Kidney epithelial cell (primary cell): ENCODE data around the gene MYLK. TPM values are rescaled to one million over a fixed set of nuclear protein-coding genes. Genes with fewer than 3 reads are reported as not detected.
"Not testable (repeated sequence)": the region's sequence is repeated elsewhere in the genome, so short reads cannot be mapped to it uniquely, and the experiment has no call there.

ENCODE experiments used
- DNase-seq: peaks from one replicate; pipeline ENCODE4 v3.0.0-alpha.2; 2010; ENCODE audit warnings: low read depth
- H3K27me3 ChIP-seq: 2 replicates; pipeline ENCODE4 v1.6.0; 2011; ENCODE audit warnings: low read length; ENCODE audit not compliant: control insufficient read depth, insufficient read depth
- H3K36me3 ChIP-seq: 2 replicates; pipeline ENCODE4 v1.5.1; 2011; ENCODE audit warnings: low read length; ENCODE audit not compliant: control insufficient read depth, insufficient read depth
- H3K4me3 ChIP-seq: 2 replicates; pipeline ENCODE4 v1.5.1; 2011; ENCODE audit warnings: low read depth, mild to moderate bottlenecking, control low read depth, low read length
- CTCF ChIP-seq: IDR thresholded peaks from 2 replicates; pipeline ENCODE4 v1.5.1; 2011; ENCODE audit warnings: mild to moderate bottlenecking, moderate library complexity, low read length, control low read depth, inconsistent platforms; ENCODE audit not compliant: insufficient read depth, poor library complexity, severe bottlenecking
- total RNA-seq: library from RNA; depleted of rRNA; stranded (reverse); fragments of >200 nt; gene quantifications from 2 replicates; pipeline ENCODE4 v1.2.3, GENCODE V29; 2015

The MYLK gene
- total RNA-seq, 1 donor from 2014 or later = 49.7 TPM

GRCh38 chr3:123610331-123610730 lies 273.8 kb downstream of the MYLK start:
- no peaks in the 10 kb centered on the region for H3K27me3 ChIP-seq
- H3K4me3 ChIP-seq = no peak overlapping the region
- no peak for DNase-seq
- no peak for TF ChIP-seq CTCF
- no peaks in the 10 kb centered on the region for H3K36me3 ChIP-seq

- Histone ChIP-seq H3K27me3 (no peaks in the 10 kb centered on the region), H3K4me3 (no peak overlapping the region), H3K36me3 (no peaks in the 10 kb centered on the region)
- TF ChIP-seq CTCF = no peak
- no peak for DNase-seq
Measured at GRCh38 chr3:123609063-123609462, 275.1 kb downstream of the MYLK start.

- no peak for DNase-seq
- no peak for TF ChIP-seq CTCF
- Histone ChIP-seq H3K4me3 (no peak overlapping the region), H3K27me3 (no peaks in the 10 kb centered on the region), H3K36me3 (no peaks in the 10 kb centered on the region)
Measured at GRCh38 chr3:123608263-123608937, 275.7 kb downstream of the MYLK start.

- H3K27me3 ChIP-seq = no peaks in the 10 kb centered on the region
- H3K4me3 ChIP-seq = no peak overlapping the region
- H3K36me3 ChIP-seq = no peaks in the 10 kb centered on the region
- no peak for DNase-seq
- TF ChIP-seq CTCF = no peak
Measured at GRCh38 chr3:123606527-123606926, 277.6 kb downstream of the MYLK start.

- Histone ChIP-seq H3K36me3 (no peaks in the 10 kb centered on the region), H3K4me3 (no peak overlapping the region), H3K27me3 (no peaks in the 10 kb centered on the region)
- DNase-seq = no peak
- TF ChIP-seq CTCF = no peak
Measured at GRCh38 chr3:123605789-123606234, 278.3 kb downstream of the MYLK start.

- H3K4me3 ChIP-seq, H3K27me3 ChIP-seq, H3K36me3 ChIP-seq, DNase-seq: not testable (repeated sequence)
Measured at GRCh38 chr3:123603153-123603552, 281.0 kb downstream of the MYLK start.
